ENCODE data around the gene KLF9. TPM values are rescaled to one million over a fixed set of nuclear protein-coding genes. Genes with fewer than 3 reads are reported as not detected.

KLF9 gene
- total RNA-seq, 1 experiment from 2014 or later: 0.44 TPM

GRCh38 chr9:70449461-70449860 is 35.0 kb upstream of the KLF9 start:
- no peak for DNase-seq
- Histone ChIP-seq H4K20me1 (ENCODE audit: low read length) (no peaks in the 10 kb centered on the region), H3K27me3 (ENCODE audit: low read length) (no peaks in the 10 kb centered on the region), H3K36me3 (ENCODE audit: low read depth, low read length) (no peaks in the 10 kb centered on the region), H3F3A (ENCODE audit: low read length, unreplicated experiment) (no peaks in the 10 kb centered on the region), H3K9me2 (replicated peaks; ENCODE audit: low read length) (no peaks in the 10 kb centered on the region), H3K79me2 (ENCODE audit: low read length) (no peaks in the 10 kb centered on the region), H3K27ac (ENCODE audit: low read length) (no peak overlapping the region), H2AFZ (ENCODE audit: low read length) (no peak overlapping the region), H3K9me3 (ENCODE audit: low read length) (no peaks in the 10 kb centered on the region), H3K4me3 (ENCODE audit: low read length) (no peak overlapping the region), H3K4me1 (ENCODE audit: insufficient read depth, low read length) (no peaks in the 10 kb centered on the region), H3K4me2 (ENCODE audit: low read length) (no peak overlapping the region), H3K9ac (ENCODE audit: low read length) (no peak overlapping the region)
- ChIA-PET POLR2A (ENCODE audit: unreplicated experiment) (no interaction called here), CTCF (no interaction called here)
- ATAC-seq: no peak
- TF ChIP-seq EZH2phosphoT487 (IDR thresholded peaks at IDR 0.05; ENCODE audit: borderline replicate concordance, low read length) (no peak), CTCF (conservative IDR thresholded peaks at IDR 0.05; ENCODE audit: low read depth, low read length) (no peak), EZH2 (IDR thresholded peaks at IDR 0.05; ENCODE audit: low read length, unreplicated experiment) (no peak)
- intact Hi-C loops (cut with micrococcal nuclease): no loop called here
- no TSS peak for BruUV-seq (replicated peaks)

GRCh38 chr9:70448919-70449318 is 34.5 kb upstream of the KLF9 start:
- no peaks in the 10 kb centered on the region for H3K9me3 ChIP-seq (ENCODE audit: low read length)
- no peaks in the 10 kb centered on the region for H3K27me3 ChIP-seq (ENCODE audit: low read length)
- no peaks in the 10 kb centered on the region for H3K79me2 ChIP-seq (ENCODE audit: low read length)
- H3K4me1 ChIP-seq (ENCODE audit: insufficient read depth, low read length): no peaks in the 10 kb centered on the region
- POLR2A ChIA-PET (ENCODE audit: unreplicated experiment): no interaction called here
- H3K4me3 ChIP-seq (ENCODE audit: low read length): no peak overlapping the region
- TF ChIP-seq EZH2 (IDR thresholded peaks at IDR 0.05; ENCODE audit: low read length, unreplicated experiment) (no peak), CTCF (conservative IDR thresholded peaks at IDR 0.05; ENCODE audit: low read depth, low read length) (no peak), EZH2phosphoT487 (IDR thresholded peaks at IDR 0.05; ENCODE audit: borderline replicate concordance, low read length) (no peak)
- H3K9me2 ChIP-seq (replicated peaks; ENCODE audit: low read length): no peaks in the 10 kb centered on the region
- CTCF ChIA-PET: no interaction called here
- H3K27ac ChIP-seq (ENCODE audit: low read length): no peak overlapping the region
- no peak overlapping the region for H3K9ac ChIP-seq (ENCODE audit: low read length)
- H2AFZ ChIP-seq (ENCODE audit: low read length): no peak overlapping the region
- no peak for ATAC-seq
- no peaks in the 10 kb centered on the region for H4K20me1 ChIP-seq (ENCODE audit: low read length)
- H3K4me2 ChIP-seq (ENCODE audit: low read length): no peak overlapping the region
- H3F3A ChIP-seq (ENCODE audit: low read length, unreplicated experiment): no peaks in the 10 kb centered on the region
- no peak for DNase-seq
- no peaks in the 10 kb centered on the region for H3K36me3 ChIP-seq (ENCODE audit: low read depth, low read length)
- intact Hi-C loops (cut with micrococcal nuclease): no loop called here
- BruUV-seq (replicated peaks): no TSS peak

- no peaks in the 10 kb centered on the region for H3F3A ChIP-seq (ENCODE audit: low read length, unreplicated experiment)
- no peak overlapping the region for H3K4me2 ChIP-seq (ENCODE audit: low read length)
- BruUV-seq (replicated peaks): no TSS peak
- ChIA-PET CTCF (no interaction called here), POLR2A (ENCODE audit: unreplicated experiment) (no interaction called here)
- H3K36me3 ChIP-seq (ENCODE audit: low read depth, low read length): no peaks in the 10 kb centered on the region
- no peaks in the 10 kb centered on the region for H4K20me1 ChIP-seq (ENCODE audit: low read length)
- H3K79me2 ChIP-seq (ENCODE audit: low read length): no peaks in the 10 kb centered on the region
- H3K27ac ChIP-seq (ENCODE audit: low read length): no peak overlapping the region
- intact Hi-C loops (cut with micrococcal nuclease): no loop called here
- H3K4me3 ChIP-seq (ENCODE audit: low read length): no peak overlapping the region
- H3K4me1 ChIP-seq (ENCODE audit: insufficient read depth, low read length): no peaks in the 10 kb centered on the region
- H3K9ac ChIP-seq (ENCODE audit: low read length): no peak overlapping the region
- no peak overlapping the region for H2AFZ ChIP-seq (ENCODE audit: low read length)
- no peaks in the 10 kb centered on the region for H3K9me2 ChIP-seq (replicated peaks; ENCODE audit: low read length)
- TF ChIP-seq EZH2 (IDR thresholded peaks at IDR 0.05; ENCODE audit: low read length, unreplicated experiment) (no peak), CTCF (conservative IDR thresholded peaks at IDR 0.05; ENCODE audit: low read depth, low read length) (no peak), EZH2phosphoT487 (IDR thresholded peaks at IDR 0.05; ENCODE audit: borderline replicate concordance, low read length) (no peak)
- no peak for ATAC-seq
- no peaks in the 10 kb centered on the region for H3K9me3 ChIP-seq (ENCODE audit: low read length)
- H3K27me3 ChIP-seq (ENCODE audit: low read length): no peaks in the 10 kb centered on the region
- no peak for DNase-seq
Measured at GRCh38 chr9:70444904-70445303, 30.4 kb upstream of the KLF9 start.
